Neuronal stem cell (in vitro differentiated cells): Measurements from ENCODE around the gene PVR.

Experiments
- DNase-seq: peaks from one replicate; pipeline ENCODE4 v3.0.0-alpha.2; 2013; ENCODE audit warnings: low spot score
- H2AFZ ChIP-seq: one replicate; pipeline ENCODE4 v1.6.1; 2013; ENCODE audit warnings: mild to moderate bottlenecking, low read length, inconsistent platforms
- H2AK5ac ChIP-seq: 2 replicates; pipeline ENCODE4 v1.6.1; 2013; ENCODE audit warnings: low read depth, mild to moderate bottlenecking, inconsistent platforms, low read length, moderate library complexity, mixed read lengths
- H2BK120ac ChIP-seq: 2 replicates; pipeline ENCODE4 v1.6.1; 2013; ENCODE audit warnings: low read depth, mild to moderate bottlenecking, inconsistent platforms, low read length, moderate library complexity, mixed read lengths
- H2BK12ac ChIP-seq: one replicate; pipeline ENCODE4 v1.6.1; 2013; ENCODE audit warnings: low read length, inconsistent platforms
- H2BK15ac ChIP-seq: 2 replicates; pipeline ENCODE4 v1.6.1; 2013; ENCODE audit warnings: mild to moderate bottlenecking, low read length, inconsistent platforms, mixed read lengths
- H2BK5ac ChIP-seq: one replicate; pipeline ENCODE4 v1.6.1; 2013; ENCODE audit warnings: inconsistent platforms, mild to moderate bottlenecking, low read length, moderate library complexity
- H3K14ac ChIP-seq: one replicate; pipeline ENCODE4 v1.6.1; 2013; ENCODE audit warnings: low read length, inconsistent platforms
- H3K18ac ChIP-seq: 2 replicates; pipeline ENCODE4 v1.6.1; 2013; ENCODE audit warnings: low read length, inconsistent platforms
- H3K23ac ChIP-seq: 2 replicates; pipeline ENCODE4 v1.6.1; 2013; ENCODE audit warnings: low read depth, mild to moderate bottlenecking, mixed read lengths, low read length, inconsistent platforms; ENCODE audit not compliant: poor library complexity
- H3K27ac ChIP-seq: replicated peaks from 3 replicates; pipeline ENCODE4 v1.5.1; 2013; ENCODE audit warnings: low read length, inconsistent platforms
- H3K27me3 ChIP-seq, 3 experiments: 2 replicates each; pipeline ENCODE4 v1.6.1; 2013; ENCODE audit warnings: low read length in 3 of 3, mild to moderate bottlenecking in 2 of 3, inconsistent platforms in 1 of 3, low read depth in 1 of 3, mixed read lengths in 1 of 3, moderate library complexity in 1 of 3; ENCODE audit not compliant: control insufficient read depth in 3 of 3, insufficient read depth in 3 of 3
- H3K36me3 ChIP-seq, 2 donors: replicated peaks in 1 of 2; 2 replicates each; pipeline ENCODE4 v1.6.1; 2013; ENCODE audit warnings: low read length in 2 of 2; ENCODE audit not compliant: control insufficient read depth in 2 of 2, insufficient read depth in 2 of 2
- H3K4ac ChIP-seq: 2 replicates; pipeline ENCODE4 v1.6.1; 2013; ENCODE audit warnings: inconsistent platforms, mild to moderate bottlenecking, low read length, moderate library complexity
- H3K4me1 ChIP-seq, 2 donors: 1 replicate in 1 of 2; 2 replicates in 1 of 2; pipeline ENCODE4 v1.6.1; 2013; ENCODE audit warnings: low read length in 2 of 2, low read depth in 1 of 2; ENCODE audit not compliant: control insufficient read depth in 2 of 2, insufficient read depth in 1 of 2
- H3K4me2 ChIP-seq: one replicate; pipeline ENCODE4 v1.6.1; 2013; ENCODE audit warnings: mild to moderate bottlenecking, low read length, inconsistent platforms; ENCODE audit not compliant: insufficient read depth, poor library complexity, severe bottlenecking
- H3K4me3 ChIP-seq, 2 donors: 2 replicates each; pipeline ENCODE4 v1.5.1; 2013; ENCODE audit warnings: low read length in 2 of 2, mild to moderate bottlenecking in 2 of 2, inconsistent platforms in 1 of 2, moderate library complexity in 1 of 2
- H3K79me1 ChIP-seq: one replicate; pipeline ENCODE4 v1.6.1; 2013; ENCODE audit warnings: low read depth, mild to moderate bottlenecking, inconsistent platforms, low read length, moderate library complexity
- H3K9ac ChIP-seq: one replicate; pipeline ENCODE4 v1.6.1; 2013; ENCODE audit warnings: mild to moderate bottlenecking, low read depth, low read length, inconsistent platforms; ENCODE audit not compliant: poor library complexity
- H3K9me3 ChIP-seq, 2 donors: replicated peaks in 1 of 2; 2 replicates each; pipeline versions ENCODE3 to v1.6.1; 2013; ENCODE audit warnings: low read length in 2 of 2, mild to moderate bottlenecking in 2 of 2, inconsistent platforms in 1 of 2, low read depth in 1 of 2, mixed read lengths in 1 of 2, moderate library complexity in 1 of 2; ENCODE audit not compliant: control insufficient read depth in 2 of 2, insufficient read depth in 1 of 2
- H4K8ac ChIP-seq: one replicate; pipeline ENCODE4 v1.6.1; 2013; ENCODE audit warnings: low read depth, mild to moderate bottlenecking, inconsistent platforms, low read length, moderate library complexity
- H4K91ac ChIP-seq: one replicate; pipeline ENCODE4 v1.6.1; 2013; ENCODE audit warnings: low read length, low read depth, mild to moderate bottlenecking, inconsistent platforms; ENCODE audit not compliant: poor library complexity
- WGBS, 2 donors: extraction: QIAGEN DNeasy Blood & Tissue Kit; methylation state at CpG; one replicate each; pipeline ENCODE4 v1.1.7; 2013; ENCODE audit warnings: missing lambda C conversion rate in 2 of 2, mixed read lengths in 1 of 2; ENCODE audit not compliant: insufficient read length in 2 of 2, insufficient replicate concordance in 1 of 2; ENCODE audit errors: extremely low coverage in 2 of 2; 5-methylcytosine and 5-hydroxymethylcytosine counted together

PVR gene

DNA sequence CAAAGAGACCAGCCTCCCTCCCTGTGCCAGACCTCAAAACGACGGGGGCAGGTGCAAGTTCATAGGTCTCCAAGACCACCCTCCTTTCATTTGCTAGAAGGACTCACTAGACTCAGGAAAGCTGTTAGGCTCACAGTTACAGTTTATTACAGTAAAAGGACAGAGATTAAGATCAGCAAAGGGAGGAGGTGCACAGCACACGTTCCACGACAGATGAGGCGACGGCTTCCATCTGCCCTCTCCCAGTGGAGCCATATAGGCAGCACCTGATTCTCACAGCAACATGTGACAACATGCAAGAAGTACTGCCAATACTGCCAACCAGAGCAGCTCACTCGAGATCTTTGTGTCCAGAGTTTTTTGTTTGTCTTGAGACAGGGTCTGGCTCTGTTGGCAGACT, 18.2 kb downstream of the PVR start:
- H2AK5ac ChIP-seq, result no peak overlapping the region
- H2AFZ ChIP-seq, result no peak overlapping the region
- no peak overlapping the region for H4K91ac ChIP-seq
- no peak overlapping the region for H2BK120ac ChIP-seq
- DNase-seq, result no peak
- no peak overlapping the region for H3K14ac ChIP-seq
- H3K9me3 ChIP-seq, result no peaks in the 10 kb centered on the region
- H3K4me1 ChIP-seq, result no peaks in the 10 kb centered on the region
- H3K23ac ChIP-seq, result no peak overlapping the region
- no peak overlapping the region for H2BK15ac ChIP-seq
- H3K4me3 ChIP-seq, result no peak overlapping the region
- no peak overlapping the region for H3K9ac ChIP-seq
- WGBS, 2 donors, result no CpG with 5 or more reads among the region's 7 CpGs
- H3K4ac ChIP-seq, result no peak overlapping the region
- H3K27me3 ChIP-seq, result no peaks in the 10 kb centered on the region
- no peak overlapping the region for H3K4me2 ChIP-seq
- peaks cover 29 to 51% of the 10 kb centered on the region in 2 donors for H3K36me3 ChIP-seq
- H3K18ac ChIP-seq, result no peak overlapping the region
- H2BK12ac ChIP-seq, result no peak overlapping the region
- H3K79me1 ChIP-seq, result no peaks in the 10 kb centered on the region
- no peak overlapping the region for H4K8ac ChIP-seq
- no peak overlapping the region for H3K27ac ChIP-seq
- H2BK5ac ChIP-seq, result no peak overlapping the region

DNA sequence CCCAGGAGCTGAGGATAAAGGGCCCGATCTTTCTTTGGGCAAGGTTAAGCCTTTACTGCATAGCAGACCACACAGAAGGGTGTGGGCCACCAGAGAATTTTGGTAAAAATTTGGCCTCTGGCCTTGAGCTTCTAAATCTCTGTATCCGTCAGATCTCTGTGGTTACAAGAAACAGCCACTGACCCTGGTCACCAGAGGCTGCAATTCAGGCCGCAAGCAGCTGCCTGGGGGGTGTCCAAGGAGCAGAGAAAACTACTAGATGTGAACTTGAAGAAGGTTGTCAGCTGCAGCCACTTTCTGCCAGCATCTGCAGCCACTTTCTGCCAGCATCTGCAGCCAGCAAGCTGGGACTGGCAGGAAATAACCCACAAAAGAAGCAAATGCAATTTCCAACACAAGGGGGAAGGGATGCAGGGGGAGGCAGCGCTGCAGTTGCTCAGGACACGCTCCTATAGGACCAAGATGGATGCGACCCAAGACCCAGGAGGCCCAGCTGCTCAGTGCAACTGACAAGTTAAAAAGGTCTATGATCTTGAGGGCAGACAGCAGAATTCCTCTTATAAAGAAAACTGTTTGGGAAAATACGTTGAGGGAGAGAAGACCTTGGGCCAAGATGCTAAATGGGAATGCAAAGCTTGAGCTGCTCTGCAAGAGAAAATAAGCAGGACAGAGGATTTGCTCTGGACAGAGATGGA, 19.1 kb downstream of the PVR start:
- Histone ChIP-seq H3K36me3 (peaks cover 27 to 47% of the 10 kb centered on the region in 2 donors), H3K4me1 (no peaks in the 10 kb centered on the region), H2AK5ac (no peak overlapping the region), H3K9ac (peak overlapping the region; percentile 39), H3K4me2 (no peak overlapping the region), H2BK120ac (no peak overlapping the region), H4K91ac (no peak overlapping the region), H3K9me3 (no peaks in the 10 kb centered on the region), H3K23ac (no peak overlapping the region), H3K14ac (no peak overlapping the region), H3K4ac (no peak overlapping the region), H3K18ac (no peak overlapping the region), H2BK5ac (no peak overlapping the region), H3K27ac (no peak overlapping the region), H2BK12ac (no peak overlapping the region), H4K8ac (no peak overlapping the region), H3K4me3 (no peak overlapping the region), H3K79me1 (no peaks in the 10 kb centered on the region), H2BK15ac (no peak overlapping the region), H2AFZ (no peak overlapping the region), H3K27me3 (no peaks in the 10 kb centered on the region)
- no peak for DNase-seq
- WGBS, 2 donors, result no CpG with 5 or more reads among the region's 7 CpGs

DNA sequence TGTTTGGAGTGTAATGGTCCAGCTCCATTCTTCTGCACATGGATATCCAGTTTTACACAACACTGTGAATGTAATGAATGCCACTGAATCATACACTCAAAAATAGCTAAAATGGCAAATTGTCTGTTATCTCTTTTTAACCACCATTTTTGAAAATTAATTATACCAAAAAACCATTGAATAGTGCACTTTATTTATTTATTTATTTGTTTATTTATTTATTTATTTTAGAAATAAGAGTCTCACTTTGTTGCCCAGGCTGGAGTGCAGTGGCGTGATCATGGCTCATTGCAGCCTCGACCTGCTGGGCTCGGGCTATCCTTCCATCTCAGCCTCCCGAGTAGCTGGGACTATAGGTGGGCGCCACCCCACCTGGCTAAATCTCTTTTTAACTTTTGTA, 20.3 kb downstream of the PVR start:
- DNase-seq, result no peak
- H2BK15ac ChIP-seq, result no peak overlapping the region
- H3K23ac ChIP-seq, result no peak overlapping the region
- peaks cover 17 to 35% of the 10 kb centered on the region in 2 donors for H3K36me3 ChIP-seq
- H3K9me3 ChIP-seq, result no peaks in the 10 kb centered on the region
- no peak overlapping the region for H4K8ac ChIP-seq
- no peak overlapping the region for H3K9ac ChIP-seq
- H2AFZ ChIP-seq, result no peak overlapping the region
- no peak overlapping the region for H3K14ac ChIP-seq
- WGBS, 2 donors, result no CpG with 5 or more reads among the region's 5 CpGs
- H2BK12ac ChIP-seq, result no peak overlapping the region
- no peak overlapping the region for H4K91ac ChIP-seq
- H3K18ac ChIP-seq, result no peak overlapping the region
- no peak overlapping the region for H3K27ac ChIP-seq
- no peaks in the 10 kb centered on the region for H3K27me3 ChIP-seq
- H3K4me1 ChIP-seq, result no peaks in the 10 kb centered on the region
- no peak overlapping the region for H3K4me3 ChIP-seq
- H3K4me2 ChIP-seq, result no peak overlapping the region
- no peak overlapping the region for H3K4ac ChIP-seq
- H2BK120ac ChIP-seq, result no peak overlapping the region
- no peaks in the 10 kb centered on the region for H3K79me1 ChIP-seq
- no peak overlapping the region for H2BK5ac ChIP-seq
- H2AK5ac ChIP-seq, result no peak overlapping the region

DNA sequence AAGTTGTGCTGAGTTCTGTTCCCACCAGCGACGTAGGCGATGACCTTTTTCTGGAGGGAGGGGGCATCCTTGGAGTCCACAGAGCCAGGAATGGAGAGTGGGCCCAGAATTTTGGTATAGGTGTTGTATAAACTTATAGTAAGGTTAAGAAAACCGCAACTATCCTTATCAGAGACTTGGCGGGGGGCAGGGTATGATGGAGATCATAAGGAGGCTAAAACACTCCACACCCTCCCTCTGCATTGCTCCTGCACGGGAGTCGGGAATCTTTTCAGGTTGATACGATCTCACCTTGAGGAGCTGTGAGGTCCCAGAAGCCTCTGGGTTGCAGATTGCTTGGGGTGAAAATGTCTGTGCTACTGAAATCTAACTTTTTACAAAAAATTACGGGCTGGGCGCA, 21.3 kb downstream of the PVR start:
- H3K4me2 ChIP-seq, result no peak overlapping the region
- no peak overlapping the region for H2BK12ac ChIP-seq
- no peak overlapping the region for H2BK15ac ChIP-seq
- H2AFZ ChIP-seq, result no peak overlapping the region
- no peak overlapping the region for H3K14ac ChIP-seq
- H3K4me1 ChIP-seq, result no peaks in the 10 kb centered on the region
- H3K27me3 ChIP-seq, result no peaks in the 10 kb centered on the region
- H3K9me3 ChIP-seq, result no peaks in the 10 kb centered on the region
- no peak overlapping the region for H2AK5ac ChIP-seq
- H3K4me3 ChIP-seq, result no peak overlapping the region
- H3K36me3 ChIP-seq, result peaks cover 14 to 27% of the 10 kb centered on the region in 2 donors
- H4K91ac ChIP-seq, result no peak overlapping the region
- no peak overlapping the region for H3K18ac ChIP-seq
- H4K8ac ChIP-seq, result no peak overlapping the region
- no peak overlapping the region for H2BK120ac ChIP-seq
- no peak overlapping the region for H3K9ac ChIP-seq
- H3K79me1 ChIP-seq, result no peaks in the 10 kb centered on the region
- no peak overlapping the region for H3K27ac ChIP-seq
- H3K23ac ChIP-seq, result no peak overlapping the region
- whole genome bisulfite sequencing, 2 donors, result no CpG with 5 or more reads among the region's 10 CpGs
- no peak overlapping the region for H3K4ac ChIP-seq
- H2BK5ac ChIP-seq, result no peak overlapping the region
- no peak for DNase-seq
